ENCODE results near the gene PRRC2B. TPM values are rescaled to one million over a fixed set of nuclear protein-coding genes. Genes with fewer than 3 reads are reported as not detected.

The PRRC2B gene
- total and polyA plus RNA-seq, 2 experiments from 2014 or later: 48.2 to 118 TPM

DNA sequence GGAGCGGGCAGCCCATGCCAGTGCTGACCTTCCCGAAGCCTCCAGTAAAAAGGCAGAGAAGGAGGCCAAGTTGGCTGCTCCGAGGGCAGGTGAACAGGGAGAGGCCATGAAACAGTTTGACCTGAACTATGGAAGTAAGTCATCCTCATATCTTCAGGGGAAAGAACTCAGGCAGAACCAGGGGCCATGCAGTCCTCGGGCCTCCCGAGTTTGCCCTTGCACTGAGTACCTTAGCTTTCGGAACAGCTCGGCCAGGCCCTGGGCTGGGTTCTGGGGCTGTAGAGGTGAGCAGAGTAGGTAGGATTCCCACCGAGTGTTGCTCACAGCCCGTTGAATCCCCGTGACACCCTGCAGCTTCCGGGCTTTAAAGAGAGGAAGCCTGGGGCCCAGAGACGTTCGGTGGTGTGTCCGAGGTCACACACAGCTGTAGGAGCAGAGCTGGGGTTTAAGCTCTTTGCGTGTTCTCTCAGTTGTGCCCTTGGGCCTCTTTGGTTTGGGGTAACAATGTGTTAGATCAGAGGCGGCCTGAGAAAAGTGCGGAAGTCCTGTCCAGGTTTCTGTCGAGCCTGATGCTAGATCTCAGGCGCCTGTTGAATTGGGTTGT lies 84.0 kb downstream of the PRRC2B start:
- TF ChIP-seq CTCF (IDR thresholded peaks at IDR 0.05; ENCODE audit: poor library complexity) (no peak), EZH2phosphoT487 (IDR thresholded peaks at IDR 0.05; ENCODE audit: low read depth, severe bottlenecking, unreplicated experiment) (no peak), EZH2 (IDR thresholded peaks at IDR 0.05; ENCODE audit: borderline replicate concordance) (no peak)
- Histone ChIP-seq H3K9me3 (ENCODE audit: low read depth) (no peaks in the 10 kb centered on the region), H3K4me3 (no peak overlapping the region), H3K27ac (no peak overlapping the region), H3K4me1 (ENCODE audit: insufficient read depth) (no peaks in the 10 kb centered on the region), H3K9me2 (replicated peaks; ENCODE audit: insufficient read depth) (no peaks in the 10 kb centered on the region), H2AFZ (no peak overlapping the region), H3K36me3 (replicated peaks; ENCODE audit: insufficient read depth, low read depth) (peaks cover 2% of the 10 kb centered on the region), H3K79me2 (peaks cover 35% of the 10 kb centered on the region), H3K27me3 (no peaks in the 10 kb centered on the region), H3K4me2 (no peak overlapping the region), H4K20me1 (ENCODE audit: insufficient read depth, poor library complexity, severe bottlenecking) (peaks cover 13% of the 10 kb centered on the region)
- whole genome bisulfite sequencing (ENCODE audit: low lambda C conversion rate, missing lambda C conversion rate): 97% methylated on average over 19 of the region's 19 CpGs
- no peak for DNase-seq (ENCODE audit: low spot score)

GRCh38 chr9:131478421-131478868 lies 84.6 kb downstream of the PRRC2B start:
- Histone ChIP-seq H2AFZ (no peak overlapping the region), H3K4me3 (no peak overlapping the region), H3K36me3 (replicated peaks; ENCODE audit: insufficient read depth, low read depth) (no peaks in the 10 kb centered on the region), H3K9me3 (ENCODE audit: low read depth) (no peaks in the 10 kb centered on the region), H3K9me2 (replicated peaks; ENCODE audit: insufficient read depth) (no peaks in the 10 kb centered on the region), H4K20me1 (ENCODE audit: insufficient read depth, poor library complexity, severe bottlenecking) (peaks cover 10% of the 10 kb centered on the region), H3K79me2 (peaks cover 33% of the 10 kb centered on the region), H3K27me3 (no peaks in the 10 kb centered on the region), H3K4me1 (ENCODE audit: insufficient read depth) (no peaks in the 10 kb centered on the region), H3K4me2 (no peak overlapping the region), H3K27ac (no peak overlapping the region)
- TF ChIP-seq CTCF (IDR thresholded peaks at IDR 0.05; ENCODE audit: poor library complexity) (peak; percentile 61), EZH2phosphoT487 (IDR thresholded peaks at IDR 0.05; ENCODE audit: low read depth, severe bottlenecking, unreplicated experiment) (no peak)
- DNase-seq (ENCODE audit: low spot score): peak; percentile 59
- 69% methylated on average over 12 of the region's 12 CpGs for WGBS (ENCODE audit: low lambda C conversion rate, missing lambda C conversion rate)

- peaks cover 35% of the 10 kb centered on the region for H3K79me2 ChIP-seq
Observed at GRCh38 chr9:131478911-131479310, 85.0 kb downstream of the PRRC2B start.

More at GRCh38 chr9:131478911-131479310, 85.0 kb downstream of the PRRC2B start:
- Histone ChIP-seq H3K4me2 (no peak overlapping the region), H3K4me3 (no peak overlapping the region), H3K9me2 (replicated peaks; ENCODE audit: insufficient read depth) (no peaks in the 10 kb centered on the region), H3K27ac (no peak overlapping the region), H3K36me3 (replicated peaks; ENCODE audit: insufficient read depth, low read depth) (no peaks in the 10 kb centered on the region), H4K20me1 (ENCODE audit: insufficient read depth, poor library complexity, severe bottlenecking) (peaks cover 10% of the 10 kb centered on the region), H3K9me3 (ENCODE audit: low read depth) (no peaks in the 10 kb centered on the region), H2AFZ (no peak overlapping the region), H3K27me3 (no peaks in the 10 kb centered on the region), H3K4me1 (ENCODE audit: insufficient read depth) (no peaks in the 10 kb centered on the region)
- no peak for DNase-seq (ENCODE audit: low spot score)
- TF ChIP-seq CTCF (IDR thresholded peaks at IDR 0.05; ENCODE audit: poor library complexity): no peak
- no peak for TF ChIP-seq EZH2phosphoT487 (IDR thresholded peaks at IDR 0.05; ENCODE audit: low read depth, severe bottlenecking, unreplicated experiment)
- no peak for TF ChIP-seq EZH2 (IDR thresholded peaks at IDR 0.05; ENCODE audit: borderline replicate concordance)
- WGBS (ENCODE audit: low lambda C conversion rate, missing lambda C conversion rate): 98% methylated on average over 10 of the region's 10 CpGs
